ENCODE data around the gene ZC3H8.
"Not testable (repeated sequence)": the region's sequence is repeated elsewhere in the genome, so short reads cannot be mapped to it uniquely, and the experiment has no call there.

ZC3H8 gene

GRCh38 chr2:112254466-112255240 lies at the start of gene ZC3H8:
ZC3H8 (minus strand) TSS chr2:112255042; CDS start chr2:112254981, 61 bp downstream.
- peak; percentile 93 for DNase-seq
- in situ Hi-C loops (cut with MboI; ENCODE audit: low pct_unique_long_range_greater_than_20kb, low sequenced_read_pairs), result no loop called here

- DNase-seq, result no peak
- in situ Hi-C loops (cut with MboI; ENCODE audit: low pct_unique_long_range_greater_than_20kb, low sequenced_read_pairs), result no loop called here
Measured at GRCh38 chr2:112304298-112304941, 49.6 kb upstream of the ZC3H8 start.

GRCh38 chr2:112301973-112302372 lies 47.1 kb upstream of the ZC3H8 start:
- in situ Hi-C loops (cut with MboI; ENCODE audit: low pct_unique_long_range_greater_than_20kb, low sequenced_read_pairs), result no loop called here
- DNase-seq, result no peak

GRCh38 chr2:112301171-112301584 lies 46.3 kb upstream of the ZC3H8 start:
- no peak for DNase-seq
- in situ Hi-C loops (cut with MboI; ENCODE audit: low pct_unique_long_range_greater_than_20kb, low sequenced_read_pairs), result no loop called here

DNA sequence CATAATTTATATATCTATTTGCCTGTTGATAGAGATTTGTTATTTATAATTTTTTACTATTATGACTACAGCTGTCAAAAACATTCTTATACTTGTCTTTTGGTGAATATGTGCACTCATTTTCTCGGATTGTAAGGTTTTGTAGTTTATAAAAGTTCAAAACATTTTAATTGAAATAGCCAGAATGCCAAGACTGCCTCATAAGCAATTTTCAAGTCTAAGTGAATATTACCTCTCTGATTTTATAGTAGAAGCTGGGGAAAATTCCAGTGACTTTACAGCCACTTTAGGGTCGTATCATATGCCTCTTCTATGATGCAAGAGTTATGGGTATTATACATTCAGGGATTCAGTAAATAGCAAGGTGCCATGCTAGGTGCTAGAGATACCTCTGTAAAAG lies 41.6 kb upstream of the ZC3H8 start:
- in situ Hi-C loops (cut with MboI; ENCODE audit: low pct_unique_long_range_greater_than_20kb, low sequenced_read_pairs), result no loop called here

DNA sequence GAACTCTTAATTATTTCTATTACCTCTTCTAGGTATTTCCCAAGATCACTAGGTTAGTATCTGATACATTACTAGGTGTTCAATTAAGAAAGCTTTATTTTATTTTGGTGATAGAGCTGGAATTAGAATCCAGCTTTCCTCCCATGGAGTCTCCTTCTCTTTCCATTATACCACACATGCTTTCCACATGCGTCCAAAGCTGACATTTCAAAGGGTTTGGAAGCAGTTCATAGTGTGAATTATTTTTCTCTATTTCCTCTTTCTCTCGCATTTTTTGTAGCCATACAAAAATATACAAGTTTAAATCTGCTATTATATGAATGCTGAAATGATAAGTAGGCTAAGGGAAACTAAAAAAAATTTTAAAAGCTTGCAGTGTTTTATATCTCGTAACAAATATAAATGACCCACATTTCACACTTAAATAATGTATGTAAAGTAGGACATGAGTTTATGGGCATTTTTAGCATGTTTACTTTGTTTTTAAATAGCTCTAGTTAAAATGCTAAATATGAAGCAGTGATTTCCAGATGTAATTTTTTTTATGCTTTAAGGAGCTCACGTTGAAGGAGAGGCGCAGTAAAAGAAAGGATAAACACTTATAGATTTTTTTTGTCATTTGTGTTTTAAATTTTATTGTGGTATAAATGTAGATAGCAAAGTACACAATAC lies 40.7 kb upstream of the ZC3H8 start:
- DNase-seq, result no peak
- in situ Hi-C loops (cut with MboI; ENCODE audit: low pct_unique_long_range_greater_than_20kb, low sequenced_read_pairs), result no loop called here

More for the DNA sequence above, 41.6 kb upstream of the ZC3H8 start:
- DNase-seq, result no peak

GRCh38 chr2:112293636-112294401 lies 39.0 kb upstream of the ZC3H8 start:
- in situ Hi-C loops (cut with MboI; ENCODE audit: low pct_unique_long_range_greater_than_20kb, low sequenced_read_pairs), result no loop called here
- no peak for DNase-seq

DNA sequence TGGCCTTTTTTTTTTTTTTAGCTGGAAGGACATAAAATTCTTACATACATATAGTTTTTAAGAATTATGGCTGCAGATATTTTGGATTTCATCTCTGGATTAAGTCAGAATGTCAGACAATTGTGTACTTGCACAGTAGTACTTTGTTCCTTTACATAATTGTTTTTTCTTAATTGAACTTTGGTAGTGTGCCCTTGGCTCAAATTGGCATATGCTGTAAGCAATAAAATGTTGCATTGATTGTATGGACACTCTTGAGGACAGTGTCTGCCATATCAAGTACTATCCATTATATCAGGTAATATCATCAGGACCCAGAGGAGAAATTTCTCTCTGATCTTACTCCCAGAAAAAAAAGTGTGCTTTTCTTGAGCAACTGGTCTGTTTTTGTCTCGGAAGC lies 35.8 kb upstream of the ZC3H8 start:
- no peak for DNase-seq
- in situ Hi-C loops (cut with MboI; ENCODE audit: low pct_unique_long_range_greater_than_20kb, low sequenced_read_pairs), result no loop called here

- DNase-seq, result no peak
- in situ Hi-C loops (cut with MboI; ENCODE audit: low pct_unique_long_range_greater_than_20kb, low sequenced_read_pairs), result no loop called here
Measured at GRCh38 chr2:112290088-112290487, 35.2 kb upstream of the ZC3H8 start.

- DNase-seq; in situ Hi-C loops (cut with MboI; ENCODE audit: low pct_unique_long_range_greater_than_20kb, low sequenced_read_pairs): not testable (repeated sequence)
Measured at GRCh38 chr2:112283535-112283934, 28.7 kb upstream of the ZC3H8 start.

DNA sequence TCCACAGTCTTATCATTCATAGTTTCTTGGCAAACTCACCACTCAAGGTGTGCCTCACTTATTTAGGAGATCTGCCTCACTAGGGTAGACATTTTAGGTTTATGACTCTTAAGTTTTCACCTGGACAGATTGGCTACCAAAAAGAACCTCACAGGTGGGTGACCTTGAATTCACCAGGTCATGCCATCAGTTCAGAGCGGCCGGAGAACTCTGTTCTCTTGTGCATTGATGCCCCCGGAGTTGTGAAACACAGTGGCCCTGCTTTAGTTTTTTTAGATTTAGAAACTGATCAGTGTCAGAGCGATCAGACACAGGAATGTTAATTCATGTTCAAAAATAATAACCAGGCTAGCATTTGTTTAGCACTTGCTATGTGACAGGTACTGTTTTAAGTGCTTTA lies 27.2 kb upstream of the ZC3H8 start:
- DNase-seq, result not testable (repeated sequence)

GRCh38 chr2:112277596-112278220 lies 22.9 kb upstream of the ZC3H8 start:
- in situ Hi-C loops (cut with MboI; ENCODE audit: low pct_unique_long_range_greater_than_20kb, low sequenced_read_pairs), result no loop called here

More for the DNA sequence above, 27.2 kb upstream of the ZC3H8 start:
- in situ Hi-C loops (cut with MboI; ENCODE audit: low pct_unique_long_range_greater_than_20kb, low sequenced_read_pairs), result not testable (repeated sequence)

DNA sequence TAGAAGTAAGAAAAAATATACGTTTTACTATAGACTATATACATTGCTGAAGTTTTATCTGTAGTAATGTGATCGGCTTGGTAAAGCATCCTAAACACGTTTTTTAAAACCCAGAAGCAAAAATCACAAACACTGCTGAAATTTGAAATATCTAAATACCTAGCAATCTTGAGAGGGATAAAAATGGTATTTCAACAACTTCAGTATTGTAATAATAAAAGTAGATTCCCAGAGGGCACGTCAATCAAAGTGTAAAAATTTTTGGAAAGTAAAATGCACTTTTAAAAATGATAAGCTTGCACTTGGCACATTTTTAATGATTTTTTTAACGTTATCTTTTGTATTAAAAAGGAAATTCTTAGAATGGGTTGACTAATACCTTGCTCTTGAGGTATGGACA lies 22.1 kb upstream of the ZC3H8 start:
- in situ Hi-C loops (cut with MboI; ENCODE audit: low pct_unique_long_range_greater_than_20kb, low sequenced_read_pairs), result no loop called here
- DNase-seq, result no peak

More at GRCh38 chr2:112277596-112278220, 22.9 kb upstream of the ZC3H8 start:
- no peak for DNase-seq

DNA sequence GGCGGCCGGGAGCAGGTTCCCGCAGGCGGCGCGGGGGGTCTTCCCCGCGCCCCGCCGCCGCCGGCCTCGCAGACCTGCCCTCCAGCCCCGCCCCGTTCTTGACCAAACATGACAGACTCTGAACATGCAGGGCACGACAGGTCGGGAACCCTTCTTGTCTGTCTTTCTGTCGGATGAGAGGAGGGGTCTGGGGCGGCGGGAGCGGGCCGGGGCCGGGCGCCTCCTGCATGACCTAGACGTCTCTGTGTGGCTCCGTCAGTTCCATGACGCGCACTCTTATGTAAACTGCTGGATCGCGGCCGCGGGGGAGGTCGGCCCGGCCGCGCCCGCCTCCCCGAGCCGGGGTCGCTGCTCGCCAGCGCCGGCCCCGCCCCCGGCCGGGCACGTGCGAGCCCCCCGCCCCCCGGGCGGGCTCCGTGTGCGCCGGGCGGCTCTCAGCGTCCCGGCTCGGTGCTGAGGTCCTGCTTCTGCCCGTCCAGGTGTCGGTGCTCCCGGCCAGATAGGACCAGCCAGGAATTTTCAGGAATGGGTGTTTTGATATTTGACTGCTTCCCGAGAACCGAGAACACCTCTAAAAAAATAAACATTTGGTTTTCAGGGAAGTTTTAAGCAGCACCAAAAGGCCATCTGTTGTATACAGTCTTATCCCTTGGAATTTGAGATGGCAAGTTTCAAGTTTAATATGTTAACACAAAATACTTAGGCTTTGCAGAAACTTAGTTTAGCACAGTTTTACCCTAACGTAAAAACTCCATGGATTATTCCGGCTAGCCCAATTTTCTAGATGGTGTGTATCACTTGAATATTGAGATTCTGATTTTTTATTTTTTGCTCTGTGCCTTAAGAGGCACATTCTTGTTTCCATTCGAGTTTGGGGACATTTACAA lies 21.3 kb upstream of the ZC3H8 start:
- in situ Hi-C loops (cut with MboI; ENCODE audit: low pct_unique_long_range_greater_than_20kb, low sequenced_read_pairs), result no loop called here

DNA sequence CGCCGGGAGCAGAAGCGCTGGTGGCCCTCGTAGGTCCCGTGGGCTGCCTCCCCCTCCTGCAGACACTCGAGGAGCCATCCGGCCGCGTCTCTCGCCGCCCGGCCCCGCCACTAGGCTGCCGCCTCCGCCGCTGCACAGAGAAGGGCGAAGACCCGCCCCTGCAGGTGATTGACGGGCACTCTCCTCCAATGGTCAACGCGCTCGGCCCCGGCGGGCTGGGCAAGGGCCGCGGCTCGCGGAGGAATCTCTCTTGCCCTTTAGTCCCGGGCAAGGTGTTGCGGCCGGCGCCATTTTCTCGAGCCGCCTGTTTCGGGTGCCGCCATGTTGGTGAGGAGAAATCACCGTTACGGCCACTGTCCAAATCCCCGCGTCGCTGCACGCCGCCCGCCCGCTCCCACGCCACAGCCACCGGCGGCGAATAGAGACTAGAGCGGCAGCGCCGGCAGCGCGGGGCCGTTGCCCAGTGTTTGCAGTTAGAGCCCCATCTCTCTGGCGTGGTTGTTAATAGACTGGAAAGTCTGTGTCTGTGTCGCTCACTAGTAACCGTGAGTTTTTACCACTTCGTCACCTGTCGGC lies 20.6 kb upstream of the ZC3H8 start, which contains the start of gene ZC3H6:
Gene ZC3H6 (plus strand): TSS at position 287 of the 576 bp plus-strand sequence. CDS start 398 bp downstream, outside the sequence.
- in situ Hi-C loops (cut with MboI; ENCODE audit: low pct_unique_long_range_greater_than_20kb, low sequenced_read_pairs), result no loop called here
- DNase-seq, result peak; percentile 98

More for the DNA sequence above, 21.3 kb upstream of the ZC3H8 start:
- peak; percentile 76 for DNase-seq

GRCh38 chr2:112273349-112273748 lies 18.5 kb upstream of the ZC3H8 start:
- DNase-seq, result no peak
- in situ Hi-C loops (cut with MboI; ENCODE audit: low pct_unique_long_range_greater_than_20kb, low sequenced_read_pairs), result no loop called here

- DNase-seq, result no peak
- in situ Hi-C loops (cut with MboI; ENCODE audit: low pct_unique_long_range_greater_than_20kb, low sequenced_read_pairs), result no loop called here
Measured at GRCh38 chr2:112272669-112273068, 17.8 kb upstream of the ZC3H8 start.

Data from KBM-7 (cell line).